Fibroblast of lung (primary cell): ENCODE data around the gene PANK4.

Experiments
- CTCF ChIP-seq, 2 donors: IDR thresholded peaks in 1 of 2; conservative IDR thresholded peaks in 1 of 2; 1 replicate in 1 of 2; 2 replicates in 1 of 2; pipeline ENCODE4 v1.5.1; 2011 to 2012; ENCODE audit warnings: low read length in 2 of 2, control low read depth in 1 of 2, inconsistent platforms in 1 of 2, low read depth in 1 of 2, mild to moderate bottlenecking in 1 of 2
- EZH2 ChIP-seq: IDR thresholded peaks from 2 replicates; pipeline ENCODE4 v1.5.1; 2012; ENCODE audit warnings: low read length, control low read depth, mild to moderate bottlenecking; ENCODE audit errors: missing control alignments

- TF ChIP-seq CTCF (conservative IDR thresholded peaks at IDR 0.05 in 1 of 2, IDR thresholded peaks at IDR 0.05 in 1 of 2; ENCODE audit: low read depth in 1 of 2, low read length in 2 of 2) (no peak), EZH2 (no peak)
Observed at GRCh38 chr1:2557482-2558400, 31.3 kb upstream of the PANK4 start.
